Stomach (tissue), 9 donors: Measurements from ENCODE around the gene STK17A. TPM values are rescaled to one million over a fixed set of nuclear protein-coding genes. Genes with fewer than 3 reads are reported as not detected.

Experiments
- DNase-seq, 2 donors: peaks; one replicate each; pipeline versions ENCODE4 v3.0.0 to v3.0.0-alpha.2; 2013 to 2019
- H3K27ac ChIP-seq, 5 donors: fragments of 200-600 bp in 4 of 5; sonication (generic) in 4 of 5; one replicate each; pipeline ENCODE4 v1.5.1; 2013 to 2019; ENCODE audit warnings: mild to moderate bottlenecking in 1 of 5, moderate library complexity in 1 of 5
- H3K27me3 ChIP-seq, 3 donors: fragments of 200-600 bp; sonication (generic); one replicate each; pipeline ENCODE4 v1.5.1; 2017 to 2019; ENCODE audit warnings: mixed run types in 1 of 3
- H3K36me3 ChIP-seq, 4 donors: fragments of 200-600 bp; sonication (generic); 1 replicate in 3 of 4; 2 replicates in 1 of 4; pipeline ENCODE4 v1.5.1; 2016 to 2019
- H3K4me1 ChIP-seq, 4 donors: fragments of 200-600 bp; sonication (generic); one replicate each; pipeline ENCODE4 v1.5.1; 2016 to 2019
- H3K4me3 ChIP-seq, 4 donors: fragments of 200-600 bp; sonication (generic) in 3 of 4; one replicate each; pipeline ENCODE4 v1.5.1; 2016 to 2019; ENCODE audit warnings: mild to moderate bottlenecking in 1 of 4
- H3K9me3 ChIP-seq, 4 donors: fragments of 200-600 bp; sonication (generic); one replicate each; pipeline ENCODE4 v1.5.1; 2016 to 2019
- EP300 ChIP-seq: sonication (generic); formaldehyde crosslinking; IDR thresholded peaks from one replicate; pipeline ENCODE4 v1.6.1; 2017; ENCODE audit warnings: antibody characterized with exemption
- POLR2A ChIP-seq, 4 donors: fragments of 450-650 bp; IDR thresholded peaks; one replicate each; pipeline ENCODE4 v1.6.1; 2016; ENCODE audit warnings: antibody characterized with exemption in 4 of 4, control low read depth in 2 of 4, mild to moderate bottlenecking in 1 of 4, moderate library complexity in 1 of 4
- POLR2AphosphoS5 ChIP-seq, 3 donors: sonication (generic); formaldehyde crosslinking; IDR thresholded peaks; one replicate each; pipeline ENCODE4 v1.6.1; 2016; ENCODE audit warnings: antibody characterized with exemption in 3 of 3
- WGBS, 5 donors: extraction: QIAGEN DNeasy Blood & Tissue Kit in 3 of 5; methylation state at CpG; one replicate each; pipeline versions ENCODE4 v1.1.5 to v1.1.7; 2013 to 2018; 5-methylcytosine and 5-hydroxymethylcytosine counted together
- intact Hi-C: fragments of 100-400 bp; cut with DNase I; formaldehyde crosslinking; loops from one replicate; pipeline ENCODE4 v1.15.1; 2023; ENCODE audit warnings: low total_unique reads
- polyA plus RNA-seq, 3 donors: library from polyadenylated mRNA; stranded (reverse); fragments of 200-250 nt; gene quantifications; one replicate each; pipeline ENCODE4 v1.2.3, GENCODE V29; 2013
- total RNA-seq, 5 donors: library from RNA; depleted of rRNA; stranded (reverse); fragments of >200 nt; gene quantifications; one replicate each; pipeline versions ENCODE4 v1.1.0 to v1.2.3, GENCODE V29; 2014 to 2016
- TF ChIP-seq, protein P1 (sequence below), 7 experiments: fragments of 450-650 bp in 4 of 7; fragments of 200-600 bp in 3 of 7; sonication (generic) in 3 of 7; IDR thresholded peaks; one replicate each; pipeline ENCODE4 v1.5.1; 2016 to 2019; ENCODE audit warnings: antibody characterized with exemption in 7 of 7, control low read depth in 2 of 7, mild to moderate bottlenecking in 1 of 7
- donor health status: healthy with polysubstance abuse.
- donor health status: Bipolar disorder and iron deficiency.
- donor health status: healthy.

Gene STK17A
- total and polyA plus RNA-seq, 8 donors = 6.3 to 33.0 (median 27.0) TPM

DNA sequence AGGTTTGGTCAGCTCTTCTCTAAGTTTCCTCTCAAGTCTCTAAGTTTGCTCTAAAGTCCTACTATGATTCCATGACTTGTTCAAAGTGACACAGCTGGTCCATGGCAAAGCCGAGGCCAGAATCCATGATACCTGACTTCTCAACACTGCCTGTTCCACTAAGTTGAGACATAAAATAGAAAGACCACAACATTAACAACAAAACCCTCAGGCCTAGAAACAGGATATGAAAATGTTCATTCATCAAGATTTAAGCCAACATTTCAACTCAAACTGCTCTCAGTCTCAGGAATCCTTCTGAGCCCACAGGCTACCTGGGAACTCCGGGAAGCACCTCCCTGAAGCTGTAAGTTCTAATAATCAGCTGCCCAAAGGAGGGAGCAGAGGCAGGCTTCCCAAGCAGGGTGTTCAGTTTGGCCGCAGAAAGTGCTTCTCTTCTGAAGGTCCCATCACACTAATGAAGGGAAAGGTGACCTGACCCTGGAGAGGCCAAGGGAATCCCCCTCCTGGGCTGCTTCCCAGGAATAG, 62.9 kb downstream of the STK17A start:
- peak overlapping the region in 4 of 5 donors; percentile 87 to 92 (median 91) for H3K27ac ChIP-seq
- no peak overlapping the region for H3K4me3 ChIP-seq
- intact Hi-C loops = no loop called here
- TF ChIP-seq POLR2AphosphoS5 (IDR thresholded peaks at IDR 0.05) (no peak), POLR2A (IDR thresholded peaks at IDR 0.05) (no peak), EP300 (no peak)
- TF ChIP-seq, protein P1, sequence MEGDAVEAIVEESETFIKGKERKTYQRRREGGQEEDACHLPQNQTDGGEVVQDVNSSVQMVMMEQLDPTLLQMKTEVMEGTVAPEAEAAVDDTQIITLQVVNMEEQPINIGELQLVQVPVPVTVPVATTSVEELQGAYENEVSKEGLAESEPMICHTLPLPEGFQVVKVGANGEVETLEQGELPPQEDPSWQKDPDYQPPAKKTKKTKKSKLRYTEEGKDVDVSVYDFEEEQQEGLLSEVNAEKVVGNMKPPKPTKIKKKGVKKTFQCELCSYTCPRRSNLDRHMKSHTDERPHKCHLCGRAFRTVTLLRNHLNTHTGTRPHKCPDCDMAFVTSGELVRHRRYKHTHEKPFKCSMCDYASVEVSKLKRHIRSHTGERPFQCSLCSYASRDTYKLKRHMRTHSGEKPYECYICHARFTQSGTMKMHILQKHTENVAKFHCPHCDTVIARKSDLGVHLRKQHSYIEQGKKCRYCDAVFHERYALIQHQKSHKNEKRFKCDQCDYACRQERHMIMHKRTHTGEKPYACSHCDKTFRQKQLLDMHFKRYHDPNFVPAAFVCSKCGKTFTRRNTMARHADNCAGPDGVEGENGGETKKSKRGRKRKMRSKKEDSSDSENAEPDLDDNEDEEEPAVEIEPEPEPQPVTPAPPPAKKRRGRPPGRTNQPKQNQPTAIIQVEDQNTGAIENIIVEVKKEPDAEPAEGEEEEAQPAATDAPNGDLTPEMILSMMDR (IDR thresholded peaks at IDR 0.05) = no peak
- peaks cover 40 to 60% (median 47%) of the 10 kb centered on the region in 4 donors for H3K4me1 ChIP-seq
- DNase-seq = no peak
- H3K9me3 ChIP-seq = no peaks in the 10 kb centered on the region
- WGBS, 5 donors = 84 to 93% (median 89%) methylated on average over 3 of the region's 3 CpGs
- peaks cover 9 to 41% (median 27%) of the 10 kb centered on the region in 4 donors for H3K36me3 ChIP-seq
- H3K27me3 ChIP-seq = no peaks in the 10 kb centered on the region

DNA sequence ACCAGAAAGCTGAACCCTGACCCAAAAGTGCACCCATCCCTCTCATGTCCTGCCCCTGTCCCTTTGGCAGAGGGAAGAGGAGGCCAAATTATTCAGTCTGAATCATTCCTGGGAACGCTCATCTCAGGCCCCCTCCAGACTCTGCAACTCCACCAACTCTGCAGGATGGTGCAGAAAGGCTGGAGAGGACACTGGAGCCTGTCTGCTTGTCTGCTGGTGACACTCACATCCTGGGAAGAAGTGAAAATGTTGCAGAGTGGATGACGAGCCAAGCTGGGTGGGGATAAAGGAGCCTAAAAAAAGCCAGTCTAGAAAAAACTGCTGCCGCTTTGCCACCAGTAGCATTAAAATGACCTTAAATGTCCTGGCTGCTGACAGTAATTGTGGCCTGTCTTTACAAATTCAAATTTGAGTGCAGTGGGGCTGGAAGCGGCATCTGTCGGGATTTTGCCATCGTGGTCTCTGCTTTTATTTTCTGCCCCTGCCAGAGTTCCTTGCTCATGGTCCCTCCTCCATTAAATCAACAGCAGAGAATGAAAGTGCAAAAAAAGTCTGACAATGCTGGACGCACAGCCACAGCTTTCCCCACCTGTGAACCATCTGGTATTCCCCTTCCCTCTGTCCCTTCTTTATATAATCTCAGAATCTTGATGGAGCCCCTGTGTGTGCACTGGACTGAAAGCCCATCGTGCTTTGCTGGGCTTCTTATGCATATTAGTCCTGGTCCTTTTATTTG, 63.9 kb downstream of the STK17A start:
- peak overlapping the region; percentile 49 to 92 (median 91) for H3K27ac ChIP-seq
- intact Hi-C loops = no loop called here
- peaks cover 47 to 69% (median 55%) of the 10 kb centered on the region in 4 donors for H3K4me1 ChIP-seq
- DNase-seq = peak in 1 of 2 donors; percentile 28
- TF ChIP-seq, protein P1 (IDR thresholded peaks at IDR 0.05) = no peak
- TF ChIP-seq POLR2AphosphoS5 (IDR thresholded peaks at IDR 0.05) (no peak), POLR2A (IDR thresholded peaks at IDR 0.05) (no peak), EP300 (no peak)
- no peak overlapping the region for H3K4me3 ChIP-seq
- H3K9me3 ChIP-seq = no peaks in the 10 kb centered on the region
- 49 to 79% (median 69%) methylated on average over 8 of the region's 8 CpGs for WGBS, 5 donors
- peaks cover 9 to 37% (median 24%) of the 10 kb centered on the region in 4 donors for H3K36me3 ChIP-seq
- no peaks in the 10 kb centered on the region for H3K27me3 ChIP-seq

DNA sequence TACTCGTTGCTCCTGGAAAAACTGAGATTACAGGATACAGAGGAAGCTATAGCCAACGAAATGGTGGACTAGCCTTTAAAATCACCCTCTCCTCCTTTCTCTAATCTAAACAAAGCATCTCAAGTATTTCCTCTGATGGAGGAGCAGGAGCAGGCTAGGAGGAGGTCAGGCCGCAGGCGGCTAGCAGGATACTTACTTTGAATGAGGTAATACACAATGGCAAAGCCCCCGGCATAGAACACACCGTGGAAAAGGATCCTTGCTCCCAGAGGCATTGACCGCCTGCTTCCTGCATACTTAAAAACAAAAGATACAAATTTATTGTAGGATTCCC, 64.4 kb downstream of the STK17A start:
- WGBS, 5 donors = 53 to 67% (median 62%) methylated on average over 7 of the region's 7 CpGs
- no peak for TF ChIP-seq POLR2A (IDR thresholded peaks at IDR 0.05)
- TF ChIP-seq EP300 = no peak
- TF ChIP-seq POLR2AphosphoS5 (IDR thresholded peaks at IDR 0.05) = no peak
- TF ChIP-seq, protein P1 (IDR thresholded peaks at IDR 0.05) = no peak
- H3K4me3 ChIP-seq = no peak overlapping the region
- H3K36me3 ChIP-seq = peaks cover 9 to 32% (median 19%) of the 10 kb centered on the region in 4 donors
- peak in 1 of 2 donors; percentile 41 for DNase-seq
- peak overlapping the region; percentile 84 to 92 (median 91) for H3K27ac ChIP-seq
- H3K4me1 ChIP-seq = peaks cover 47 to 73% (median 60%) of the 10 kb centered on the region in 4 donors
- H3K9me3 ChIP-seq = no peaks in the 10 kb centered on the region
- intact Hi-C loops = no loop called here
- H3K27me3 ChIP-seq = no peaks in the 10 kb centered on the region

DNA sequence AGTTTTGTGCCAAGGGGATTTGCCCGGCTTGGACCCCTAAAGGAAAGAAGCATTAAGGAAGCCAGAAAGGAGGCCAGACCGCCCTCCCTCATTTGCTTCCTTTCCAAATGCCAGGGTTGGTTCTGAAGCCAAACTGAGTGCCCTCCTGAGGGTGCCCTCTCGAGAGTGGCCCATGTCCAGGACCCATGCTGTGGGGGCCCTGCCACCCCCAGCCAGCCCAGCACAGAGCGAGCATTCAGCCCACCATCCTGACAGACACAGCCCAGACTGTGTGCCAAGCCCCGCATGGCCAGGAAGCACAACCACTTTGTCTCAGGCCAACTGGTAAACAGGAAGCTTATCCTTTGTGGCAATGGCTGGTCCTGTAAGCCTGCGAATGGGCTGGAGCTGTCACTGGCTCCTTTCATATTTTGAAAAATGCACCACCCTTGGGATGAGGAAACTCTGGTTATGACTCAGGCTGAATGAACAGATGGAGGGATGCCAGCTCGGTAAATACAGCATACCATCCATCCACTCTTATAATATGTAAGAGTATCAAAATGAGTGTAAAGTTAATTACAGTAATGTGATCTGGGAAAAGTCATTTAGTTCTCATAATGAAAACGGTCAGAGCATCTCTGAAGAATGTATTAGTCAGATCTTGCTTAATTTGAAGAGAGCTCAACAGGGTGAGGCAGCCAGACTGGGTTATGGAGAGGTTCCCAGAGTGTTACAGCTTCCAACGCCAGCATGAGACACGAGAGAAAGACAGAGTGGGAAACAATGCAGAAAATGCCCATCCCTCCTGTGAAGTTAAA, 65.0 kb downstream of the STK17A start:
- H3K36me3 ChIP-seq = peaks cover 9 to 27% (median 16%) of the 10 kb centered on the region in 4 donors
- no peaks in the 10 kb centered on the region for H3K27me3 ChIP-seq
- 22 to 40% (median 32%) methylated on average over 10 of the region's 10 CpGs for WGBS, 5 donors
- H3K4me3 ChIP-seq = no peak overlapping the region
- peak overlapping the region; percentile 84 to 92 (median 91) for H3K27ac ChIP-seq
- TF ChIP-seq, protein P1 (IDR thresholded peaks at IDR 0.05) = no peak
- TF ChIP-seq EP300 (no peak), POLR2A (IDR thresholded peaks at IDR 0.05) (no peak), POLR2AphosphoS5 (IDR thresholded peaks at IDR 0.05) (peak; percentile 54 to 90 (median 75))
- peaks cover 47 to 78% (median 60%) of the 10 kb centered on the region in 4 donors for H3K4me1 ChIP-seq
- H3K9me3 ChIP-seq = no peaks in the 10 kb centered on the region
- intact Hi-C loops = no loop called here
- DNase-seq = peak; percentile 71 to 89
